Endothelial cell of umbilical vein (primary cell): ENCODE measurements around the gene PYGO2. TPM values are rescaled to one million over a fixed set of nuclear protein-coding genes. Genes with fewer than 3 reads are reported as not detected.

Source experiments
- BruUV-seq: library from RNA; stranded (reverse); fragments of 400-500 nt; replicated peaks from 2 replicates; lab custom pipeline; 2021; lab: Mats Ljungman, UMichigan
- CTCF ChIA-PET: fragments of 300-600, 350-600 bp; sonication (Branson Sonifier 250); formaldehyde crosslinking; loops from one replicate; lab custom pipeline; 2021; ENCODE audit warnings: antibody characterized with exemption, inconsistent platforms; lab: Charles Lee
- POLR2A ChIA-PET: fragments of 300-600, 350-600 bp; sonication (Branson Sonifier 250); formaldehyde crosslinking; loops from one replicate; lab custom pipeline; 2021; ENCODE audit warnings: antibody characterized with exemption, inconsistent platforms; lab: Charles Lee
- DNase-seq: peaks from one replicate; pipeline ENCODE4 v3.0.0-alpha.2; 2011; ENCODE audit warnings: low read depth, low spot score
- FAIRE-seq: peaks from 2 replicates; lab custom pipeline; 2011; peaks lifted over from hg19 to GRCh38; lab: Jason Lieb, UNC
- H2AFZ ChIP-seq: 2 replicates; pipeline ENCODE4 v1.6.0; 2012; ENCODE audit warnings: low read depth, low read length, control low read depth, inconsistent platforms
- H3K27ac ChIP-seq: 2 replicates; pipeline ENCODE4 v1.5.1; 2011; ENCODE audit warnings: low read depth, mild to moderate bottlenecking, control low read depth, low read length, moderate library complexity; ENCODE audit not compliant: insufficient read depth
- H3K27me3 ChIP-seq, 2 experiments: 2 replicates each; pipeline versions ENCODE4 v1.6.0 to v1.6.1; 2011; ENCODE audit warnings: low read length in 2 of 2, mixed read lengths in 1 of 2; ENCODE audit not compliant: control insufficient read depth in 2 of 2, insufficient read depth in 2 of 2
- H3K36me3 ChIP-seq, 2 experiments: 2 replicates in 1 of 2; 3 replicates in 1 of 2; pipeline ENCODE4 v1.5.1; 2011; ENCODE audit warnings: low read length in 2 of 2, mild to moderate bottlenecking in 1 of 2, moderate library complexity in 1 of 2; ENCODE audit not compliant: control insufficient read depth in 2 of 2, insufficient read depth in 2 of 2; ENCODE audit errors: extremely low read depth in 1 of 2
- H3K4me1 ChIP-seq: 3 replicates; pipeline ENCODE4 v1.5.1; 2011; ENCODE audit warnings: mild to moderate bottlenecking, low read length; ENCODE audit not compliant: control insufficient read depth, insufficient read depth; ENCODE audit errors: extremely low read depth
- H3K4me2 ChIP-seq: 2 replicates; pipeline ENCODE4 v1.6.1; 2011; ENCODE audit warnings: low read length, control low read depth, mixed read lengths; ENCODE audit not compliant: insufficient read depth
- H3K4me3 ChIP-seq, 3 experiments: fragments of 200-600 bp in 1 of 3; sonication (generic), shearing (Covaris generic) in 1 of 3; replicated peaks in 1 of 3; 2 replicates each; pipeline ENCODE4 v1.5.1; 2011 to 2016; ENCODE audit warnings: control low read depth in 3 of 3, low read length in 3 of 3, mild to moderate bottlenecking in 2 of 3, inconsistent platforms in 1 of 3, low read depth in 1 of 3, moderate library complexity in 1 of 3; ENCODE audit not compliant: insufficient read depth in 1 of 3
- H3K79me2 ChIP-seq: 2 replicates; pipeline ENCODE4 v1.6.0; 2012; ENCODE audit warnings: low read length, inconsistent platforms; ENCODE audit not compliant: control insufficient read depth, insufficient read depth
- H3K9ac ChIP-seq: replicated peaks from 2 replicates; pipeline ENCODE3; 2011; ENCODE audit warnings: low read length, control low read depth; ENCODE audit not compliant: insufficient read depth; ENCODE audit errors: extremely low read depth
- H3K9me1 ChIP-seq: replicated peaks from 3 replicates; pipeline ENCODE4 v1.6.0; 2011; ENCODE audit warnings: mild to moderate bottlenecking, low read length; ENCODE audit not compliant: control insufficient read depth, insufficient read depth; ENCODE audit errors: extremely low read depth
- H3K9me3 ChIP-seq: replicated peaks from 2 replicates; pipeline ENCODE4 v1.5.1; 2012; ENCODE audit warnings: low read length, inconsistent platforms; ENCODE audit not compliant: control insufficient read depth, insufficient read depth
- H4K20me1 ChIP-seq: replicated peaks from 2 replicates; pipeline ENCODE3; 2011; ENCODE audit warnings: mild to moderate bottlenecking, low read length; ENCODE audit not compliant: control insufficient read depth, insufficient read depth; ENCODE audit errors: extremely low read depth
- EZH2 ChIP-seq: IDR thresholded peaks from 2 replicates; pipeline ENCODE4 v1.6.1; 2012; ENCODE audit warnings: borderline replicate concordance, low read depth, mild to moderate bottlenecking, moderate library complexity, low read length, inconsistent platforms; ENCODE audit not compliant: severe bottlenecking
- FOS ChIP-seq: IDR thresholded peaks from 2 replicates; pipeline ENCODE4 v1.6.1; 2011; ENCODE audit warnings: mild to moderate bottlenecking, low read length, moderate library complexity, borderline replicate concordance; ENCODE audit not compliant: insufficient read depth
- JUN ChIP-seq: IDR thresholded peaks from 2 replicates; pipeline ENCODE4 v1.6.1; 2011; ENCODE audit warnings: borderline replicate concordance, low read depth; ENCODE audit not compliant: insufficient read length, insufficient read depth
- MYC ChIP-seq: IDR thresholded peaks from one replicate; pipeline ENCODE4 v1.6.1; 2011; ENCODE audit warnings: mild to moderate bottlenecking, low read depth, low read length
- dilution Hi-C: fragments of 300-500 bp; cut with MboI; formaldehyde crosslinking; loops from one replicate; pipeline ENCODE4 v1.15.0; 2019; ENCODE audit warnings: low sequenced_read_pairs; ENCODE audit not compliant: extremely low pct_ligation_motif_present
- intact Hi-C: fragments of 100-400 bp; cut with micrococcal nuclease; formaldehyde crosslinking; loops from one replicate; pipeline ENCODE4 v1.10.0; 2022
- polyA plus RNA-seq, 4 experiments: library from polyadenylated mRNA; depleted of rRNA in 3 of 4; stranded (reverse) in 3 of 4; unstranded in 1 of 4; fragments of >200 nt; gene quantifications; 2 replicates each; pipeline versions ENCODE4 v1.2.1 to v1.2.3, GENCODE V29; 2011 to 2012; ENCODE audit warnings: missing spikeins in 1 of 4
- total RNA-seq: library from RNA; stranded (reverse); gene quantifications from 2 replicates; pipeline ENCODE4 v1.2.3, GENCODE V29; 2021

PYGO2 gene
- total and polyA plus RNA-seq, 2 donors (not counting 3 experiments of a cell fraction or from before 2014, with no cell fraction given), result 19.3 to 21.5 TPM

DNA sequence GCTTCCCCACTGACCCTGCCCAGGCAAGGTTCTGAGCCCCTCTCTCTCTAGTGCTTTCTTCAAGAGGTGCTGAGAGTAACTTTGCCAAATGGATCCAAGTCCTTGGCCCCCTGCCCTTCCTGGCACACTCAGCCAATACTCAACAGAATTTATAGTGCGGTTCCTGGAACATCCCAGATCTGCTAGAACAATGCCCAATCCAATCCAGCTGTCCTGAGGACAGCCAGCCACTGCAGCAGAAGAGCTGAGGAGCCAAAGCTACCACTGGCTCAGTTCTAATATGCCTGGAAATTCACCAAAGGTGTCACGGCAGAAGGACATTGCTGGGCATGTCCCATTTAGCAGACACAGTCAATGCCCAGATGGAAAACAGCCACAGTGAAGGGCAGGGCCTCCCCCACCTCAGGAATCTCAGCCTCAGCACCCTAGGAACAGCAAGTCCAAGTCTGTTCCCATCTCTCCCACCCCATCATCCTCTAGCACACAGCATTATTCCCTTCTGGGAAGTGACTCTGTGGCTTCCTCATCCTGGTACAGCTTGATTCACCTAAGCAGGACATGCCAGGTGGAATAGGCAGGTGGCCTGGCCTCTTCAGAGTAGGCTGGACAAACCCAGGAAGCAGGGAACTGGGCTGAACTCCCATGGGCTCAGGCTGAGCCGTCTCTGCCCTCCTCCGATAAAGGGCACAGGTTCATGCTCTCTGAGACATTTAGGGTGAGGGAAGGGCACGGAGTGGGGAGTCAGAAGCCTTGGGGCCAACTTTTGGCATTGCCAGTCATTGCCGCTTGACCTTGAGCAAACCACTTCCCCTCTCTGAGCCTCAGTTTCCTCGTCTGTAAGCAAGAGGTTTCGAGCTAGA lies 49.7 kb downstream of the PYGO2 start:
- no peak overlapping the region for H3K4me3 ChIP-seq
- no peak overlapping the region for H3K4me2 ChIP-seq
- dilution Hi-C loops (no loop called here), intact Hi-C loops (no loop called here)
- TF ChIP-seq EZH2, result no peak
- no peak for TF ChIP-seq JUN
- H3K9me1 ChIP-seq, result no peaks in the 10 kb centered on the region
- H3K9ac ChIP-seq, result no peak overlapping the region
- FAIRE-seq (no peak), DNase-seq (no peak)
- no TSS peak for BruUV-seq
- H3K27me3 ChIP-seq, result peaks cover 0 to 5% of the 10 kb centered on the region in 2 experiments
- POLR2A ChIA-PET, result no interaction called here
- H3K9me3 ChIP-seq, result no peaks in the 10 kb centered on the region
- no peaks in the 10 kb centered on the region for H3K79me2 ChIP-seq
- no peak overlapping the region for H2AFZ ChIP-seq
- H3K36me3 ChIP-seq, result no peaks in the 10 kb centered on the region
- no peak overlapping the region for H3K27ac ChIP-seq
- CTCF ChIA-PET, result interaction anchor here (1.3 kb wide), 1 partner anchor 34 kb away, joined by 3 read pairs; no protein-coding TSS in a partner anchor
- H4K20me1 ChIP-seq, result no peaks in the 10 kb centered on the region
- H3K4me1 ChIP-seq, result no peaks in the 10 kb centered on the region

DNA sequence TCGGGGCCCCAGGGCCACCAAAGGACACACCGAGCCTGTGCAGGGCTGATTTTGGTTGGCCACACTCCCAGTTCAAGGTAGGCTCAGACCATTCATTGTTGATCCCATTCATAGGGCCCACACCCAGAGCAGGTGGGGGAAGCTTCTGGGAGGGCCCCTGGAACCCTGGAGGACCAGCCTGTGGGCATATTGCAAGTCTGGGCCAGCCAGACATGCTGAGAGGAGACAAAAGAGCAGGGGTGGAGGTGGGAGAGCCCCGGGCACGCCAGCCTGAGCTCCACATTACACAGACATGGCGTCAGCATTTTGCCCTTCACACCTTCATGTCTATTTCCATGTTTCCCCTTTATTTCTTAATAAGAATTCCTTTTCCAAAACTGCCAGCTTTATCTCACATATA lies 50.7 kb downstream of the PYGO2 start:
- no peak for FAIRE-seq
- H3K36me3 ChIP-seq, result no peaks in the 10 kb centered on the region
- CTCF ChIA-PET, result no interaction called here
- TF ChIP-seq FOS, result no peak
- TF ChIP-seq MYC, result no peak
- TF ChIP-seq JUN, result no peak
- no peak overlapping the region for H3K27ac ChIP-seq
- no TSS peak for BruUV-seq
- H3K9me3 ChIP-seq, result no peaks in the 10 kb centered on the region
- H3K4me2 ChIP-seq, result no peak overlapping the region
- POLR2A ChIA-PET, result no interaction called here
- H3K4me1 ChIP-seq, result no peaks in the 10 kb centered on the region
- H3K79me2 ChIP-seq, result no peaks in the 10 kb centered on the region
- H4K20me1 ChIP-seq, result no peaks in the 10 kb centered on the region
- H3K4me3 ChIP-seq, result no peak overlapping the region
- dilution Hi-C loops, result no loop called here
- intact Hi-C loops, result no loop called here
- H3K9me1 ChIP-seq, result no peaks in the 10 kb centered on the region
- H2AFZ ChIP-seq, result no peak overlapping the region
- DNase-seq, result no peak
- no peak overlapping the region for H3K9ac ChIP-seq
- peaks cover 0 to 5% of the 10 kb centered on the region in 2 experiments for H3K27me3 ChIP-seq
